ENCODE results near the gene CD274. TPM values are rescaled to one million over a fixed set of nuclear protein-coding genes. Genes with fewer than 3 reads are reported as not detected.
"Not testable (repeated sequence)": the region's sequence is repeated elsewhere in the genome, so short reads cannot be mapped to it uniquely, and the experiment has no call there.

CD274 gene
- polyA plus RNA-seq, 3 donors: 0.24 to 0.84 TPM; not detected in 1

DNA sequence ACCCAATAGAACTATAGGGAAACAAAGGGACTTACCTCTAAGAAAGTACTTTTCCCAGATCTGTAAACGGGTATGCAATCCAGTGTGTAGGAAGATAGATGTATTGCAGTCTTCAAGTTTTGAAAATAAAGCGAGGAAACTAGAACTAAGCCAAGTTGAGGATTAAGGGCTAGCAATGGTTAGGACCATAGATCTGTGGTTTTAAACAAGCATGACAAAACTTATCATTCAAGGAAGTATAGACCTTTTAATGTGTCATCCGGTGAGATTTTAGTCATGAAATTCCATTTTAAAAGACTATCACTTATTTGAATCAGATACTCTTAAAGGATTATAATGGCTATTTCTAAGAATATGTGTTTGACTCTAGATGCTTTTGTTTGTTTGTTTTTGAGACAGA lies 20.5 kb downstream of the CD274 start:
- DNase-seq: no peak
- no peaks in the 10 kb centered on the region for H3K36me3 ChIP-seq (replicated peaks in 1 of 2; ENCODE audit: control insufficient read depth in 1 of 2, insufficient read depth in 2 of 2, low read length in 2 of 2)
- H3K36me3 Mint-ChIP-seq: no peaks in the 10 kb centered on the region
- peaks cover 0 to 4% (median 2%) of the 10 kb centered on the region in 7 donors for H3K9me3 Mint-ChIP-seq
- H2AFZ ChIP-seq (ENCODE audit: insufficient read depth, low read depth, low read length, poor library complexity, severe bottlenecking): no peak overlapping the region
- H3K4me3 Mint-ChIP-seq: no peak overlapping the region
- peaks cover 10 to 14% of the 10 kb centered on the region in 2 donors for H3K4me1 ChIP-seq (ENCODE audit: control insufficient read depth in 1 of 2, insufficient read depth in 2 of 2, low read length in 2 of 2)
- peaks cover 18% of the 10 kb centered on the region for H3K4me1 Mint-ChIP-seq
- H4K20me1 ChIP-seq (ENCODE audit: insufficient read depth, low read length): no peaks in the 10 kb centered on the region
- no peak overlapping the region for H3K4me3 ChIP-seq (replicated peaks in 1 of 3; ENCODE audit: low read depth in 2 of 3, low read length in 3 of 3)
- WGBS (ENCODE audit: insufficient coverage): 100% methylated on average over 1 of the region's 3 CpGs
- intact Hi-C loops (cut with micrococcal nuclease): no loop called here
- TF ChIP-seq, protein P1, sequence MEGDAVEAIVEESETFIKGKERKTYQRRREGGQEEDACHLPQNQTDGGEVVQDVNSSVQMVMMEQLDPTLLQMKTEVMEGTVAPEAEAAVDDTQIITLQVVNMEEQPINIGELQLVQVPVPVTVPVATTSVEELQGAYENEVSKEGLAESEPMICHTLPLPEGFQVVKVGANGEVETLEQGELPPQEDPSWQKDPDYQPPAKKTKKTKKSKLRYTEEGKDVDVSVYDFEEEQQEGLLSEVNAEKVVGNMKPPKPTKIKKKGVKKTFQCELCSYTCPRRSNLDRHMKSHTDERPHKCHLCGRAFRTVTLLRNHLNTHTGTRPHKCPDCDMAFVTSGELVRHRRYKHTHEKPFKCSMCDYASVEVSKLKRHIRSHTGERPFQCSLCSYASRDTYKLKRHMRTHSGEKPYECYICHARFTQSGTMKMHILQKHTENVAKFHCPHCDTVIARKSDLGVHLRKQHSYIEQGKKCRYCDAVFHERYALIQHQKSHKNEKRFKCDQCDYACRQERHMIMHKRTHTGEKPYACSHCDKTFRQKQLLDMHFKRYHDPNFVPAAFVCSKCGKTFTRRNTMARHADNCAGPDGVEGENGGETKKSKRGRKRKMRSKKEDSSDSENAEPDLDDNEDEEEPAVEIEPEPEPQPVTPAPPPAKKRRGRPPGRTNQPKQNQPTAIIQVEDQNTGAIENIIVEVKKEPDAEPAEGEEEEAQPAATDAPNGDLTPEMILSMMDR (IDR thresholded peaks at IDR 0.05): no peak
- H3K27ac ChIP-seq (ENCODE audit: low read depth in 1 of 2, low read length in 2 of 2): no peak overlapping the region
- no peaks in the 10 kb centered on the region for H3K27me3 ChIP-seq (ENCODE audit: control insufficient read depth in 2 of 2, insufficient read depth in 2 of 2, low read length in 2 of 2)
- H3K27ac Mint-ChIP-seq: no peak overlapping the region
- no peaks in the 10 kb centered on the region for H3K79me2 ChIP-seq (ENCODE audit: insufficient read depth, low read length)
- H3K9ac ChIP-seq (ENCODE audit: insufficient read depth, low read length, poor library complexity, severe bottlenecking): no peak overlapping the region
- H3K4me2 ChIP-seq (replicated peaks; ENCODE audit: extremely low read depth, low read length, poor library complexity, severe bottlenecking): no peak overlapping the region
- H3K27me3 Mint-ChIP-seq (ENCODE audit: low read depth in 3 of 3): peaks cover 0 to 1% (median 0%) of the 10 kb centered on the region in 3 donors
- no peaks in the 10 kb centered on the region for H3K9me3 ChIP-seq (replicated peaks in 1 of 2; ENCODE audit: control insufficient read depth in 1 of 2, insufficient read depth in 1 of 2, low read length in 2 of 2)

DNA sequence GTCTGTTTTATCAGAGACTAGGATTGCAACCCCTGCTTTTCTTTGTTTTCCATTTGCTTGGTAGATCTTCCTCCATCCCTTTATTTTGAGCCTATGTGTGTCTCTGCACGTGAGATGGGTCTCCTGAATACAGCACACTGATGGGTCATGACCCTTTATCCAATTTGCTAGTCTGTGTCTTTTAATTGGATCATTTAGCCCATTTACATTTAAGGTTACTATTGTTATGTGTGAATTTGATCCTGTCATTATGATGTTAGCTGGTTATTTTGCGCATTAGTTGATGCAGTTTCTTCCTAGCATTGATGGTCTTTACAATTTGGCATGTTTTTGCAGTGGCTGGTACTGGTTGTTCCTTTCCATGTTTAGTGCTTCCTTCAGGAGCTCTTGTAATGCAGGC lies 25.3 kb downstream of the CD274 start:
- H3K27me3 ChIP-seq (ENCODE audit: control insufficient read depth in 2 of 2, insufficient read depth in 2 of 2, low read length in 2 of 2); H3K9me3 ChIP-seq (replicated peaks in 1 of 2; ENCODE audit: control insufficient read depth in 1 of 2, insufficient read depth in 1 of 2, low read length in 2 of 2); DNase-seq; H3K4me3 ChIP-seq (replicated peaks in 1 of 3; ENCODE audit: low read depth in 2 of 3, low read length in 3 of 3); H4K20me1 ChIP-seq (ENCODE audit: insufficient read depth, low read length); H3K4me1 ChIP-seq (ENCODE audit: control insufficient read depth in 1 of 2, insufficient read depth in 2 of 2, low read length in 2 of 2); H3K27ac Mint-ChIP-seq; H3K27me3 Mint-ChIP-seq (ENCODE audit: low read depth in 3 of 3); H3K79me2 ChIP-seq (ENCODE audit: insufficient read depth, low read length); H3K4me3 Mint-ChIP-seq; H3K9ac ChIP-seq (ENCODE audit: insufficient read depth, low read length, poor library complexity, severe bottlenecking); H2AFZ ChIP-seq (ENCODE audit: insufficient read depth, low read depth, low read length, poor library complexity, severe bottlenecking); H3K36me3 Mint-ChIP-seq; intact Hi-C loops (cut with micrococcal nuclease); H3K36me3 ChIP-seq (replicated peaks in 1 of 2; ENCODE audit: control insufficient read depth in 1 of 2, insufficient read depth in 2 of 2, low read length in 2 of 2); H3K4me2 ChIP-seq (replicated peaks; ENCODE audit: extremely low read depth, low read length, poor library complexity, severe bottlenecking); H3K27ac ChIP-seq (ENCODE audit: low read depth in 1 of 2, low read length in 2 of 2): not testable (repeated sequence)
- H3K9me3 Mint-ChIP-seq: peaks cover 0 to 14% (median 4%) of the 10 kb centered on the region in 7 donors
- no CpG with 5 or more reads among the region's 2 CpGs for WGBS (ENCODE audit: insufficient coverage)
- H3K4me1 Mint-ChIP-seq: peaks cover 12% of the 10 kb centered on the region
